GM21390 (cell line): Measurements from ENCODE around the gene KRTAP10-5.
"Not testable (repeated sequence)": the region's sequence is repeated elsewhere in the genome, so short reads cannot be mapped to it uniquely, and the experiment has no call there.

Experiments
- ATAC-seq: cut with Tn5 transposase; IDR thresholded peaks from one replicate; pipeline ENCODE4 v1.9.1; 2021; ENCODE audit not compliant: unreplicated experiment

KRTAP10-5 gene

GRCh38 chr21:44591801-44592130 lies 11.4 kb upstream of the KRTAP10-5 start:
- not testable (repeated sequence) for ATAC-seq

- ATAC-seq, result not testable (repeated sequence)
Observed at GRCh38 chr21:44590897-44591800, 10.7 kb upstream of the KRTAP10-5 start.

- no peak for ATAC-seq
Observed at GRCh38 chr21:44590311-44590721, 9.9 kb upstream of the KRTAP10-5 start.

GRCh38 chr21:44589586-44590305 lies 9.3 kb upstream of the KRTAP10-5 start:
- no peak for ATAC-seq

GRCh38 chr21:44589094-44589493 lies 8.7 kb upstream of the KRTAP10-5 start:
- ATAC-seq, result no peak

GRCh38 chr21:44585892-44586291 lies 5.5 kb upstream of the KRTAP10-5 start:
- no peak for ATAC-seq

- ATAC-seq, result no peak
Observed at GRCh38 chr21:44583800-44584147, 3.4 kb upstream of the KRTAP10-5 start.

GRCh38 chr21:44583089-44583799 lies 2.8 kb upstream of the KRTAP10-5 start:
- ATAC-seq, result no peak

- ATAC-seq, result no peak
Observed at GRCh38 chr21:44582055-44582454, 1.7 kb upstream of the KRTAP10-5 start.

GRCh38 chr21:44581158-44581557 lies 754 bp upstream of the KRTAP10-5 start:
- ATAC-seq, result no peak

- no peak for ATAC-seq
Observed at GRCh38 chr21:44579833-44580144, 615 bp downstream of the KRTAP10-5 start.

GRCh38 chr21:44579056-44579832 lies 1.2 kb downstream of the KRTAP10-5 start:
- ATAC-seq, result no peak

- ATAC-seq, result no peak
Observed at GRCh38 chr21:44578371-44579055, 1.9 kb downstream of the KRTAP10-5 start.

GRCh38 chr21:44576025-44576420 lies 4.4 kb downstream of the KRTAP10-5 start:
- ATAC-seq, result no peak

- no peak for ATAC-seq
Observed at GRCh38 chr21:44575307-44576024, 4.9 kb downstream of the KRTAP10-5 start.

- no peak for ATAC-seq
Observed at GRCh38 chr21:44574457-44575306, 5.7 kb downstream of the KRTAP10-5 start.

GRCh38 chr21:44573630-44574456 lies 6.6 kb downstream of the KRTAP10-5 start, which contains the start of gene KRTAP10-4:
Gene KRTAP10-4 (plus strand): TSS chr21:44573729. CDS start chr21:44573759, 30 bp downstream.
- ATAC-seq, result not testable (repeated sequence)
